Stimulated activated CD4-positive, alpha-beta T cell treated with anti-CD3 and anti-CD28 coated beads, Interleukin-15, amount 100 ng/mL, for 1 hour (primary cell): ENCODE data around the gene MYL12A.
"Not testable (repeated sequence)": the region's sequence is repeated elsewhere in the genome, so short reads cannot be mapped to it uniquely, and the experiment has no call there.

Experiments used
- DNase-seq, 2 donors: peaks; one replicate each; pipeline ENCODE4 v3.0.0-alpha.2; 2020; ENCODE audit warnings: low read depth in 1 of 2, low spot score in 1 of 2

The MYL12A gene

DNA sequence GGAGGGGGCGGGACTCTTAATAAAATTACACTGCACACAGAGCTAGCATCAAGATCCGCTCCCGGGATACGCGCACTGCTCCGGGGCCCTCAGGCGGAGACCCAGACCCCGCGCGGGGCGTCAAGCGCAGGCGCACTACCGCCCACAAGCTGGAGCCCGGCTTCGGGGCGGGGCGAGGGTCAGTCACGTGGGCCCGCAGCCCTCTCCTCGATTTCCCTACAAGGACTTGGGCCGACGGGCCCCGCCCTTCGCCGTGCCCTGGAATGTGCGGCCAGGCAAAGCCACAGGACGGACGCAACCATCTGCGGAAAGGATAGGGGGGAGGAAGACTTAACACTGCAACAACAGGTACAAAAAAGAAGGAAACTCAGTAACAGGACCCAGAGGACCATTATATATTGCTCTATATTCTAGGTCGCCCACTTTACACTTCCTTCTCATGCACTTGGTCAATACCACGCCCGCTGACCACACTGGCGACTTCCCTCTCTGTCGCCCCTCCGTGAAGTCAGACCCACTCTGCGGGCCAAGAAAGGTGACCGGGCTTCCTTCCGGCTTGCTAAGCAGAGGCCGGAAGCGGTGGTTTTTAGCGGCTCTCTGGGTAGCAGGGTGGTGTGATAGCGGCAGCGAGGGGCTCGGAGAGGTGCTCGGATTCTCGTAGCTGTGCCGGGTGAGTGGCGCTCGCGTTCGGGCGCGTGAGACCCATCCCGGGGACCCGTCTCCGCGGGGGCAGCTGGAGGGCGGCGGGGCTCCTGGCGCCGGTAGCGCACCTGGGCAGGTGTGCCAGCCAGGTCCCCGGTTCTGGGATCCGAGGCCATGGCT lies at the start of gene MYL12A:
TSS of gene MYL12A (plus strand) at position 562 of the 822 bp plus-strand sequence. CDS start 5,447 bp downstream, outside the sequence.
- DNase-seq, result peak; percentile 81 to 90

DNA sequence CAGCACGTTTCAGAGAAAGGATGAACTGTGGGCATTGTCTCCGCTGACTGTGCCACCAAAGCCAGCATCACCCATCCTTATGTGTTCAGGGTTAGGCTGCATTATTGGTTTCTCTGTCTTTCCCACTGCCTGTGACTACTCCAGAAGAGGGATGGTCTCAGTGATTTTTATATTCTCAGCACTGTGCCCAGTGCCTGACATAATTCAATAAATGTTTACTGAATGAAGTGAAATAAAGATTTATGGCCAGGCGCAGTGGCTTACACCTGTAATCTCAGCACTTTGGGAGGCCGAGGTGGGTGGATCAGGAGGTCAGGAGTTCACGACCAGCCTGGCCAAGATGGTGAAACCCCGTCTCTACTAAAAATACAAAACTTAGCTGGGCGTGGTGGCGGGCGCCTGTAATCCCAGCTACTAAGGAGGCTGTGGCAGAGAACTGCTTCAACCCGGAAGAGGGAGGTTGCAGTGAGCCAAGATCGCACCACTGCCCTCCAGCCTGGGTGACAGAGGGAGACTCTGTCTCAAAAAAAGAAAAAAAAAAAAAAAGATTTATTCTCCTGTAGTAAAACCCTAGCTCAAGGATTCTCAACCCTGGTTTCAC lies 49.2 kb upstream of the MYL12A start:
- not testable (repeated sequence) for DNase-seq

DNA sequence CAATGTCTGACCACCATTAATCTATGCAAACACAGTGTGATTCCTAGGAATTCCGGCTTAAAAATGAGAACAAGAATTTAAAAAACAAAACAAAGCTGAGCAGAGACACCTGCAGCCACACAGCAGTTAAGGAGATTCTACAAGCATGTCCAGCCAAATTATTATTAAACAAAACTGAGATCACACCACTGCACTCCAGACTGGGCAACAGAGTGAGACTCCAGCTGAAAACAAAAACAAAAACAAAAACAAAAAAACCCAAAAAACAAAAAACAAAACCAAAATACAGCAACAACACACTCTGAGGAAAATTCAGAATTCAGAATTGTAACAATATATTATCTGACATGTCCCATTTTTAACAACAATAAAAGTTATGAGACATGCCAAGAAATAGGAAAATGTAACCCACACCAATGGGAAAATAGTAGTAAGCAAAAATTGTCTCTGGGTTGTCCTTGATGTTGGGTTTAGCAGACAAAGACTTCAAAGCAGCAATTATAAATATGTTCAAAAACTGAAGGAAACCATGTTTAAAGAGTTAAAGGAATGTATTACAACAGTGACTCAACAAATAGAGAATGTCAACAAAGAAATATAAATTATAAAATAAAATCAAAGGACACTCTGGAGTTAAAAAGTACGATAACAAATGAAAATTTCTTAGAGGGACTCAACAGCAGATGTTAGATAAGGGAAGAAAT lies 47.5 kb upstream of the MYL12A start:
- DNase-seq, result no peak

DNA sequence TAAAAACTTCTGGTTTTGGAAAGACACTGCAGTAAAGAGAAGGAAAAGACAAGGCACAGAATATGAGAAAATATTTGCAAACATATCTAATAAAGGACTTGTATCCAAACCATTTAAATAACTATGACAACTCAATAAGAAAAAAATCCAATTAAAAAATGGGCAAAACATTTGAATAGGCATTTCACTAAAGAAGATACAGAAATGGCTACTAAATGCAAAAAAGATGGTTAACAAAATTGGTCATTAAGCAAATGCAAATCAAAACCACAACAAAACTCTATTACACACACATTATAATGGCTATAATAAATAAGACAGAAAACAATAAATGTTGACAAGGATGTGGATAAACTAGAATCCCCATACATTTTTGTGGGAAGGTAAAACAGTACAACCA lies 42.4 kb upstream of the MYL12A start:
- DNase-seq, result no peak

DNA sequence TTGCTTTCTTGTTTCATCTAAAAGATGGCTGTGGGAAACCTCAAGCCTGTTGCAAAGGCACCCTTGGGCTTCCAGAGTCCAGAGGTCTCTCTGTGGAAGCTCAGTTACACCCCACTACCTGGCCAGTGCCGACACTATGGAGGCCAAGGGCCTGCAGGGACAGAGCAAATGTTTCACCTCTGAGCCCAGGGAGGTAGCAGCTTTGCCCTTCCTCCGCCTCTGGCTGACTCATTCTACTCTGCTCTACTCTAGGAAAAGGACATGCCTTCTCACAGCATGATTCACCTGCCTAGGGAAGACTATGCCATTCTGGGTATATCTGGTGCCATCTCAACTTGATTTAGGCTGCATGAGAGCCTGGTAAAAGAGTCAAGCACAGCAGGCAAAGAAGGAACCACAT lies 40.0 kb upstream of the MYL12A start:
- DNase-seq, result no peak

DNA sequence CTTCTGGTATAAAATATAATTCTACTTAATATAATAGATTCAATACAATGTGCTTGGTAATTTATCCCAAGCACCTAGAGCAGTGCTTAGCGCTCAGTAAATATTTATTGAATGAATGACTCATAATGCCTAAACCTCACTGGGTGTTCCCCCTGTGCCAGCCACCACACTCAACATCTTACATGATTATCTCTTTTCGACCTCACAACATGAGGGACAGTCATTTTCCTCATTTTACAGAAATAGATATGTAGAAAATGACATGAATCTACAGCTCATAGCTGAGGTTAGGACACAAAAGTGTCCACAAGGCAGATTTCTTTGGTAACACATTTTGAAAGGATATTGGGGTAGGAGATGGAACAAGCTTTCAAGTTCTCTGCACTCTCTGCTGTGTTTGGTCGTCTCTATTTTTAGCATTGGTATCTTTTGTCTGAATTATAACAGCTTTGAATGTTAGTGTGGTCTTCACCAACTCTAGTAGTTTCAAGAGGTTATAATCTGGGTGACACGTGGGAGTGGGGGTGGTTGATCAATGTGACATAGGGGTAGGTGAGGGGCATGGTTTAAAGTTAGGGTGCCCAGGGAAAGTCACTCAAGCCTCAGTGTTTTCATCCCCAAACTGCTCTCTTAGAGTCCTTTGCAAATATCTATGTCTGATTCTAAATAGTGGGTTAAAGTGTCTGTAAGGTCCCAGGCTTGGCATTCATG lies 37.6 kb upstream of the MYL12A start:
- no peak for DNase-seq

DNA sequence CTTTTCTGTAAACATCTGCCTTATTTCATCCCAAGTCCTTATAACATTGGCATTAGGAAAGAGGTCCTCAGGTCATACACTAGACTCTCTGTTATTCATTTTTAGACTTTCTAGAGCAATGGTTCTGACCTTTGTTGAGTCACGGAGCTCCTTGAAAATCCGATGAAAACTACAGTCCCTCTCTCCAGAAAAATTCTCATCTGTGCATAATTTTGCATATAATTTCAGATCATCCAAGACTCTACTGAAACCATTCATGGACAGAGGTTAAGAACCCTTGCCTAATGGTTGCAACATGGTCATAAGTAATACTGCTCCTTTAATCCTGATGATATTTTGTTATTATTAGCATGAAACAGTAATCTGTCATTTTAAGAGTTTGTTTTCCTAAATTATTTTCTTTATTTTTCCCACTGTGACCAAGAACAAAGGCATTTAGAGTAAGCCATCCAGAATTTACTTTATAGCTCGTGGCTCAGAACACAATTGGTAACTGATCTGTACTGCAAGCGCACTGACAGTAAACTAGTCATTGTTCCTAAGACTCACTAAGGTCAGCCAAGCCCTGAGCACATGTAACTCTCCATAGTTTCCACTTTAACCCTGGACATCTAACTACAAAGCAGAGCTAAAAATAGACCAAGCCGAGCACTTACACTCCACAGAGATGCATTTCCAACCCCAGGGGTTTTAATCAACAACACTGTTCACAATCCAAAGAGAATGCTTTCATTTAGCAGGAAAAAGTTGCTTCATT lies 36.2 kb upstream of the MYL12A start:
- DNase-seq, result no peak

DNA sequence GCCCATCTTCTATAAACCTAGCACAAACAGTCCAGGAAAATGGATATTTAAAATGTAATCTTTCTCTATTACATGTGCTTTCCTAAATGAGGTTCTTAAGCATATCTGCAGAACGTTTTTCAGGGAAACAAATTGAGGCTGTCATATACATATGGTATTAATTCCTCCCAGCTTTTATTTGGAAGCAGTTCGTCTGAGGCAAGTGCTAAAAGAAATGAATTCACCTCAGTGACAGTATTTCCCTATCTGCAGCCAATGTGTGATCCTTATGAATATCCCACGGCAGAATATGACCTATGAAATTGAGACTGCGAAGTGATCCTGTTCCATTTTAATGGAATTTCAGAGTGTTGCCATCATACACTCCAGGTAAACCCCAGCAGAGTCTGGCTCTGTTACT lies 34.9 kb upstream of the MYL12A start:
- no peak for DNase-seq

DNA sequence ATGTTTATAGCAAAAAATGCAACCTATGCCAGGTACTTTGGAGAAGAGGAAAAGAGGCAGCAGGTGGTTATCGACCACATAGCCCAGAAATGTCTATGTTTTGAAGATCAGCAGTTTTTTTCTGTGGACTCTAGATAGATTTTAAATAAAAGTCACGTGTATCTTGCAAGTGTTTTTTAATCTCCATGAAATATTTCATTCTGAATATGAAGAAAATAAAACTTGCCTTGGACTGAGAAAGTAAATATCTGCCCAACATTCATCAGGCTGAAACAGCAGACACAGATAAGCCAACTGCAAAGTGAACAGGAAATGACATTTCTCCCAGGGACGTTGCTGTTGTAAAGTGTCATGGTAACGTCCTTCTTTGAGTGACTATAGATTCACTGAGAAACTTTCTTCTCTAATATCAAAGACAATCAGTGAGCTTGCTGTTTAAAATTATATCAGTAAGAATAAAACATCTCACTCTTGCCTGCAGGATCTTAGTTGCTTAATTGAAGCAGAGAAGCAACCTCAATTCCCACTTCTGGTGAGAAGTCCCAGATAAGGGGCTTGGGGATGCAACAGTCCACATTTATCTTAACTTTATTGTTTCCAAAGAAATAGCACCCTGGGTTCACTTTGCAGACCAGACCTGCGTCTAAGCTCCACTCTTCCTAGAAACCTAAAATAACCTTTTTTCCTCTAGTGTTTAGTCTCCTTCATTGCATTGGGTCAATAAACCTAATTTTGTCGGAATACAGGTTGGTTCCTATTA lies 34.1 kb upstream of the MYL12A start:
- DNase-seq, result no peak

DNA sequence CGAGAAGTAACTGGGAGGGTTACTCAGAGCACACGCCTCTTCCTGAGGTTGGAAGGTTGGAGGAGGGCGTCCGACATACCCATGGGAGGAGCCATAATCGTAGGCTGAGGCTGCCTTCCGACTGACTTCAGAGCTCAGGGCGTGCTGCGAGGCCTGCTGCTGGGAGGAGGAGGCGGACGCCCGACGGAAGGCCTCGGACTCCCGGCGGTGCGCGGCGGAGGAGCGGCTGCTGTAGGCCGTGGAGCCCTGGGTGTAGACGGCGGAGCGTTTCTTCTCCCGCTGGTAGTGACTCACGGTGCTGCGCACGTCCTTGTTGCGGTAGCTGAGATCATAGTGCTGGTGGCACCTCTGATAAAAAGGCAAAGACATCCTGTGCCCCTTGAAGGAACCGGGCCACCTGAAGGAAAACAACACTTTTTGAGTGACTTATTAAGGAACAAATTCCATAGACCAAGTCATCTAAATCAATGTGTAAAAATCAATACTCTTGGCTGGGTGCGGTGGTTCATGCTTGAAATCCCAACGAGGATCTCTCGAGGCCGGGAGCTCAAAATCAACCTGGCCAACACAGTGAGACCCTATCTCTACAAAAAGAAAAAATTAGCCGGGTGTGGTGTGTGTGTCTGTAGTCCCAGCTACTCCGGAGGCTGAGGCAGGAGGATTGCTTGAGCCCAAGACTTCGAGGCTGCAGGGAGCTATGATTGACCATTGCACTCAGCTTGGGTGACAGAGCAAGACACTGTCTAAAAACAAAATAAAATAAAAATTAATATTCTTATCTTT lies 32.6 kb upstream of the MYL12A start:
- no peak for DNase-seq

DNA sequence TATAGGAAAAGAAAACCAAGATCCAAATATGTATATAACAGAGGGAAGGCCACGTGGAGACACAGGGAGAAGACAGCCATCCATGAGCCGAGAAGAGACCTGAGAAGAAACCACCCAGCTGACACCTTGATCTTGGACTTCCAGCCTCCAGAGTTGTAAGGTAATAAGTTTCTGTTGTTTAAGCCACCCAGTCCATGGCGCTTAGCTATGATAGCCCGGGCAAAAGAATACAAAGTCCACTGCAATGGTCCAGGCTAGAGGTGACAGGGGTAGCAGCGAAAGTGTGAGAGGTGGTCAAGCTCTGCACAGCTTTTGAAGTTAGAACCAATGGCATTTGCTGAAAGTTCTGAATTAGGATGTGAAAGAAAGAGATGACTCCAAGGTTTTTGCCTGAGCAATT lies 30.6 kb upstream of the MYL12A start:
- no peak for DNase-seq

DNA sequence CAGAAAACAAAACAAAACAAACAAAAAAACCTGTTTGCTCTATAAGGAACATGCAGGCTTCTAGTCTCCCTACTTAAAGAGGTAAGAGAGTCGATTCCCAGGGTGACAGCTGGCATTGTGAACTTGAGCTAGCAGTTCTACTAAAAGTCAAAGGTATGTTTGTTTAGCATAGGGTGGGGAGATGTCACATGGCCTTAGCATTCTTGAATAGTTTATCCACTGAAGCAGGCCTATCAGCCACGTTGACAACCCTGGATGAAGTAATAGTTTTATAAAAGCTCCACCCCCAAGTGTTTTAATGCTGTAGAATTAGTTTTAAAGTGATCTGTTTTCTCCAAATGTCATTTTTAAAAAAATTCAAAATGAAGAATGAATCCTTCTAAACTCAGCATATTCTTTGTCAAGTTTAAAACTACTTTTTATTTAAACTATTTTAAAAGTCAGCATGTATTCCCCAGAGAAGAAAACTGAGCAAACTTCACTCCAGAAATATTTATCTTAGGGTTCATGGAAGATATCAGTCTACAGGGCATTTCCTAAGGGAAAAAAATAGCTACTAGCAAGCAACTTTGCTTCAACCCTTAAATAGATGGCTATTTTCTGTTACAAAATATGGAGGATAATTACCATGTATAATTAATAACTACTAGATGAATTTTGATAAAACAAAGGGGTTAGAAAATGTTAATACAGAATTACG lies 29.5 kb upstream of the MYL12A start:
- no peak for DNase-seq

DNA sequence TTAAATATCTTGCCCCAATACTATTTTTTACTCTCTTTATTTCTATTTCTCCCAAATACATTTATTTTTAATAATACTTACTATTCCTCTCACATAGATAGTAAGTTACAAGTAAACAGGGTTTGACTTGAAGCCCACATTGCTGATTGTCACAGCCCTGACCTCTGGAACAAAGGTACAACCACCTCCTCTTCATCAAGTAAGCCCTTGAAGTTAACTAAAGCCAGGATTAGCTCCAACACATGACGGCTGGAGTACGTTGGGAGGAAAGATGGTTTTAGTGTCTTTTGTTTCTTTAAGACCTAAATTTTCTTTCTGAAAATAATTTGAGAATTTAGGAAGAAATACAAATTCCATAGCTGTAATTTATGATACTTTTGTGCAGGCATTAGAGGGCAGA lies 28.8 kb upstream of the MYL12A start:
- no peak for DNase-seq

DNA sequence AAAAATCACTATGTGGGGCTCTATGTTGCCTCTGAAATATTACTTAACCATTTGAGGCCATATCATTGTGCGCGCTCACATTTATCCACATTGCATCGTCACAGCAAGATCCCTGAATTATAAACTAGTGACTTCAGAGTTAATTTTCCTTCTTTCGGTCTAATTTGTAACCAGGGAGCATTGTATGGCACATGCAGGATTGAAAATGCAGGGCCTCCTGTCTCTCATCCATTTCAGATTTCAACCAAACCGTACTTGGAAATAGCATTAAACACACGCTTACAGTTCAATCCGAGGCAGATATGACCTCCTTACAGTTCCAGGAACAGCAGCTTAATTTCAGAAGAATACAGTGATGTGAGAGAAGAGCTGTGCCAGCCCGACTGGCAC lies 28.4 kb upstream of the MYL12A start:
- no peak for DNase-seq

DNA sequence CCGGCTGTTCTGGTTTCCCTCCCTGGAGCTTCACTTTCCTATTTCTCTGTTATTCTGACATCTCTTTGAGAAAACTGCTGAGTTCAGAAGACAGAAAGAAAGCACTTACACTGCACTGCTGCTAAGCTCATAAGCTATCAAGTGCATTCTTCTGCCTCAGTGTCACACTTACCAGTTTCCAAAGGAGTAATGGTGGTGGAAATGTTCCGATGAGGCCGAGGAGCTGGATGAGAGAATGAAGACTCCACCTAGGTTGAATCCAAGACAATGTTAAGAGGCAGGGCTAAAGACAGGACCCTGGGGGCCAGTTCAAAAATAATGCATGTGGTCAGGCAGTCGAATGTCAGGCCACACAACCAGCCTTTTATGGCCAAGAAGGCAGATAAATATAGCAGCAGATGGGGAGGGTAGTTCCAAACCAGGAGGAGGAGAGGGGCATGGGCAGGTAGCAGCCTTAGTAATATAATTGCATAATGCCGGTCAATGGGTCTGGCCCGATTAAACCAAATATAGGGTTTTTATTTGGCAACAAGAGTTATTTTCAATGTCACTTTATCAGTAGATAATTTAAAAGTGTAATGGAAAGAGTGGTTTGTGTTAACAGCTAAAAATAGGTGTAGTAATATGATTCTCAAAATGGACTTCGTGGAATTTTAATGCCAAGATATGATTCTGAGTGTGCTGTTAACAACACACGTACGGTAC lies 27.8 kb upstream of the MYL12A start, which contains the start of gene MYOM1:
TSS of gene MYOM1 (minus strand) at position 338 of the 705 bp plus-strand sequence. CDS start 4,745 bp downstream, outside the sequence.
- DNase-seq, result no peak

DNA sequence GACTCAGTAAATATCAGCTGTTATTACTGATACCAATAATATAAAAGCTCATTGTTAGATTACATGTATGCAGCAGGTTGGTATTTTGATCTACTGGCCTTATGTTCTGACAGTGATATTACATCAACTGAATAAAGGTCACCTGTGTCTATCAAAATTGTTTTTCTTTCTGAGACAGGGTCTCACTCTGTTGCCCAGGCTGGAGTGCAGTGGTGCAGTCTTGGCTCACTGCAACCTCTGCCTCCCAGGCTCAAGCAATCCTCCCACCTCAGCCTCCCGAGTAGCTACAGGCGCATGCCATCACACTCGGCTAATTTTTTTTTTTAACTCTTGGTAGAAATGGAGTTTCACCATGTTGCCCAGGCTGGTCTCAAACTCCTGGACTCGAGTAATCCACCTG lies 26.7 kb upstream of the MYL12A start:
- not testable (repeated sequence) for DNase-seq

DNA sequence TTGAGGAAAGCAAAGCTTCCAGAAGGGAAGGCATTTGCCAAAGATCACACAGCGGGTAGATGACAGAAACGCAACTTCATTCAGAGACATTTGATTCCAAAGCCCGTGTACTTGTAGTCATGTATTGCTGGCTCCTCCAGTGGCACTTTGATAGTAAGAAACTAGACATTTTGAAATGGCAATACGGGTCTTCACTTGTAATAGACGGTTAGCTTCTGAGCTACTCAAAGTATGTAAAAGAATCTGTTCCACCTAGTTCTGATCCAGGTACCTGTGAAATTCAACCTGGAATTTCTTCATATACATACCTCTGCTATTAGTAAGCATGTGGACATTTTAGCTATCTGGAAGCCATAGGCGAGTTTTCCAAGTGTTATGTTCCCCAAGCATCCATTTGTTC lies 26.1 kb upstream of the MYL12A start:
- DNase-seq, result no peak

DNA sequence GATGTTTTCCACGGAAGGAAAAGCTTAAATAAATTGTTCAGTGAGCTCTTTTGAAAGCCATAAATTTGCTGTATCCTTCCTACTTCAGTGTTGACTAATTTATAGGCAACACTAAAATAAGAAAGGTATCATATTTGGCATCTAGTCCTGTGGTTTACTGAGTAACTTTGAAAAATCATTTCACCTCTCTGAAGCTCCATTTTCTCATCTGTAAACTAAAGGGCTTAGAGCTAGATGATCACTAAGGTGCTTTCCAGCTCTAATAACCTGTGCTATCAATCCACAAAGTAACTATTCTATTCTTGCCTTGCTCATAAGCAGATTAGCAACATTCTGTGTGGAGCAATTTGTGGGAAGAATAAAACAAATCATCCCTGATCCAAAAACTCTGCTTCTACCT lies 24.2 kb upstream of the MYL12A start:
- no peak for DNase-seq
